Breast epithelium (tissue), 4 donors: Measurements from ENCODE around the gene DEFB132. TPM values are rescaled to one million over a fixed set of nuclear protein-coding genes. Genes with fewer than 3 reads are reported as not detected.

Experiments
- DNase-seq, 2 donors: peaks; one replicate each; pipeline ENCODE4 v3.0.0-alpha.2; 2019; ENCODE audit warnings: low spot score in 2 of 2
- H3K27ac ChIP-seq, 2 donors: fragments of 200-600 bp; sonication (generic) in 1 of 2; one replicate each; pipeline ENCODE4 v1.5.1; 2016 to 2019; ENCODE audit warnings: mild to moderate bottlenecking in 1 of 2
- H3K27me3 ChIP-seq, 2 donors: fragments of 200-600 bp; sonication (generic) in 1 of 2; one replicate each; pipeline versions ENCODE4 v1.5.1 to v1.6.0; 2017 to 2019; ENCODE audit warnings: control low read depth in 1 of 2, mild to moderate bottlenecking in 1 of 2
- H3K36me3 ChIP-seq: fragments of 200-600 bp; one replicate; pipeline ENCODE4 v1.5.1; 2019
- H3K4me1 ChIP-seq, 2 donors: fragments of 200-600 bp; sonication (generic); one replicate each; pipeline ENCODE4 v1.5.1; 2016 to 2019; ENCODE audit warnings: control low read depth in 1 of 2
- H3K4me3 ChIP-seq, 3 donors: fragments of 200-600 bp; sonication (generic); 1 replicate in 2 of 3; 2 replicates in 1 of 3; pipeline ENCODE4 v1.5.1; 2016 to 2019; ENCODE audit warnings: mild to moderate bottlenecking in 3 of 3, moderate library complexity in 2 of 3
- H3K9me3 ChIP-seq, 2 donors: fragments of 200-600 bp; sonication (generic) in 1 of 2; one replicate each; pipeline ENCODE4 v1.5.1; 2016 to 2019; ENCODE audit warnings: control low read depth in 1 of 2
- POLR2A ChIP-seq: fragments of 450-650 bp; IDR thresholded peaks from one replicate; pipeline ENCODE4 v1.6.1; 2016; ENCODE audit warnings: antibody characterized with exemption, mild to moderate bottlenecking, moderate library complexity
- POLR2AphosphoS5 ChIP-seq, 3 donors: sonication (generic); formaldehyde crosslinking; IDR thresholded peaks; one replicate each; pipeline ENCODE4 v1.6.1; 2017; ENCODE audit warnings: antibody characterized with exemption in 3 of 3
- intact Hi-C: fragments of 100-400 bp; cut with DNase I; formaldehyde crosslinking; loops from one replicate; pipeline ENCODE4 v1.15.1; 2023; ENCODE audit warnings: low total_unique reads
- total RNA-seq, 3 donors: library from RNA; depleted of rRNA; stranded (reverse); fragments of >200 nt; gene quantifications; one replicate each; pipeline ENCODE4 v1.1.0, GENCODE V29; 2016
- TF ChIP-seq, protein P1 (sequence below), 3 donors: fragments of 450-650 bp; IDR thresholded peaks; one replicate each; pipeline ENCODE4 v1.5.1; 2016 to 2017; ENCODE audit warnings: antibody characterized with exemption in 3 of 3, mild to moderate bottlenecking in 3 of 3, moderate library complexity in 3 of 3

Gene DEFB132, protein sequence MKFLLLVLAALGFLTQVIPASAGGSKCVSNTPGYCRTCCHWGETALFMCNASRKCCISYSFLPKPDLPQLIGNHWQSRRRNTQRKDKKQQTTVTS
- under 1 TPM; 0.29 to 0.96 (median 0.33) TPM for total RNA-seq

DNA sequence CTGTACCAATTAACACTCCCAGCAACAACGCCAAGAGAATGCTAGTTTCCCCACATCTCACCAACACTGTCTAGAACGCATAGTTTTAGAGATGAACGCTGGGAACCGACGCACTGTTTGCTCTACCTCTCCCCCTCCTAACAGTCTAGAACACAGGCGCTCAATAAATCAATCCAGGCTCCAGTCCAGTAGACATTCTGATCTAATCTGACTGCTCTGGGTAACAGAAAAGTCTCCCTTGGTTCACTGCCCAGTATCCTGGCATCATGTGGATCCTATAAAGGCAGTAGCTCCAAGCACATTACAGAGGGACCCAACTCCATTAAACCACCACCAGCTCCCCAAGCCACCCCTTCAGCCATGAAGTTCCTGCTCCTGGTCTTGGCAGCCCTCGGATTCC, at the start of gene DEFB132:
DEFB132 (plus strand) TSS at position 306 of the 400 bp plus-strand sequence; CDS start at position 361, 55 bp downstream.
- intact Hi-C loops: no loop called here
- Histone ChIP-seq H3K27me3 (no peaks in the 10 kb centered on the region), H3K9me3 (no peaks in the 10 kb centered on the region), H3K4me1 (no peaks in the 10 kb centered on the region), H3K4me3 (no peak within 1 kb of the TSS), H3K36me3 (no peaks in the 10 kb centered on the region), H3K27ac (no peak within 1 kb of the TSS)
- DNase-seq: no peak
- TF ChIP-seq, protein P1, sequence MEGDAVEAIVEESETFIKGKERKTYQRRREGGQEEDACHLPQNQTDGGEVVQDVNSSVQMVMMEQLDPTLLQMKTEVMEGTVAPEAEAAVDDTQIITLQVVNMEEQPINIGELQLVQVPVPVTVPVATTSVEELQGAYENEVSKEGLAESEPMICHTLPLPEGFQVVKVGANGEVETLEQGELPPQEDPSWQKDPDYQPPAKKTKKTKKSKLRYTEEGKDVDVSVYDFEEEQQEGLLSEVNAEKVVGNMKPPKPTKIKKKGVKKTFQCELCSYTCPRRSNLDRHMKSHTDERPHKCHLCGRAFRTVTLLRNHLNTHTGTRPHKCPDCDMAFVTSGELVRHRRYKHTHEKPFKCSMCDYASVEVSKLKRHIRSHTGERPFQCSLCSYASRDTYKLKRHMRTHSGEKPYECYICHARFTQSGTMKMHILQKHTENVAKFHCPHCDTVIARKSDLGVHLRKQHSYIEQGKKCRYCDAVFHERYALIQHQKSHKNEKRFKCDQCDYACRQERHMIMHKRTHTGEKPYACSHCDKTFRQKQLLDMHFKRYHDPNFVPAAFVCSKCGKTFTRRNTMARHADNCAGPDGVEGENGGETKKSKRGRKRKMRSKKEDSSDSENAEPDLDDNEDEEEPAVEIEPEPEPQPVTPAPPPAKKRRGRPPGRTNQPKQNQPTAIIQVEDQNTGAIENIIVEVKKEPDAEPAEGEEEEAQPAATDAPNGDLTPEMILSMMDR (IDR thresholded peaks at IDR 0.05): no peak
- TF ChIP-seq POLR2A (no peak), POLR2AphosphoS5 (IDR thresholded peaks at IDR 0.05) (no peak)

DNA sequence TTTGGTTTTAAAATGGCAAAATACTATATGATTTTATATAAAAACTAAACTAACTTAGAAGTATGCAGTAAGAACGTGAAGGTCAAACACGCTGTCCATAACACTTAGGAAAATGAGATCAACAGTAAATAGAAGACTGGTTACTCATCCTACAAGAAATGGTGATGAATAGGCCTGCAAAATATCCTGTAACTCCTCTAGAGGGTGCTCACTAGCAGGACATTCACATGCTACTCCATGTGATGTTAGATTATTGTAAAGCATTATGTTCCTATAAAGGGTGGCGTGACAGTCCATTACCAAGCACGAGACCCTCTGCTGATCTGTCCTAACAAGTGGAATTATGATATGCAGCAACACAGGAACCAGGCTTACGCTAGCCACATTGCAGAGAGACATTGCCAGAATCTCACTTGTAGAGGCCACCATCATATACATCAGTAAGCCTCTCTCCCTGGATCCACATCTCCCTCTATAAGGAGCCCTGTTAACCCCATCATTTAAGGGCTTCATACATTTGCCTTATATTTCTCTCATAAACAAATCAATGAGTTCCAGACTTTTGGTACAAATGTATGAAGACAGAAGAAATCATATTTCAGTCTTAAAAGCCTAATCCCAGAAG, 48.5 kb upstream of the DEFB132 start:
- TF ChIP-seq POLR2A (no peak), POLR2AphosphoS5 (IDR thresholded peaks at IDR 0.05) (no peak)
- TF ChIP-seq, protein P1 (IDR thresholded peaks at IDR 0.05): peak in 1 of 3 donors; percentile 13
- Histone ChIP-seq H3K36me3 (no peaks in the 10 kb centered on the region), H3K4me3 (no peak overlapping the region), H3K9me3 (no peaks in the 10 kb centered on the region), H3K27ac (no peak overlapping the region), H3K27me3 (no peaks in the 10 kb centered on the region), H3K4me1 (no peaks in the 10 kb centered on the region)
- intact Hi-C loops: no loop called here
- no peak for DNase-seq

GRCh38 chr20:210809-211502, 46.6 kb upstream of the DEFB132 start:
- intact Hi-C loops: no loop called here

GRCh38 chr20:214383-214782, 43.1 kb upstream of the DEFB132 start:
- TF ChIP-seq POLR2A (no peak), POLR2AphosphoS5 (IDR thresholded peaks at IDR 0.05) (no peak)
- TF ChIP-seq, protein P1 (IDR thresholded peaks at IDR 0.05): no peak
- Histone ChIP-seq H3K4me3 (no peak overlapping the region), H3K27me3 (peaks cover 0 to 9% of the 10 kb centered on the region in 2 donors), H3K36me3 (no peaks in the 10 kb centered on the region), H3K27ac (no peak overlapping the region), H3K9me3 (no peaks in the 10 kb centered on the region), H3K4me1 (no peaks in the 10 kb centered on the region)
- intact Hi-C loops: no loop called here
- no peak for DNase-seq

More at GRCh38 chr20:210809-211502, 46.6 kb upstream of the DEFB132 start:
- TF ChIP-seq POLR2AphosphoS5 (IDR thresholded peaks at IDR 0.05) (no peak), POLR2A (no peak)
- TF ChIP-seq, protein P1 (IDR thresholded peaks at IDR 0.05): no peak
- H3K36me3 ChIP-seq: no peaks in the 10 kb centered on the region
- no peak overlapping the region for H3K4me3 ChIP-seq
- no peaks in the 10 kb centered on the region for H3K9me3 ChIP-seq
- no peak for DNase-seq
- no peaks in the 10 kb centered on the region for H3K27me3 ChIP-seq
- H3K27ac ChIP-seq: no peak overlapping the region
- H3K4me1 ChIP-seq: no peaks in the 10 kb centered on the region

DNA sequence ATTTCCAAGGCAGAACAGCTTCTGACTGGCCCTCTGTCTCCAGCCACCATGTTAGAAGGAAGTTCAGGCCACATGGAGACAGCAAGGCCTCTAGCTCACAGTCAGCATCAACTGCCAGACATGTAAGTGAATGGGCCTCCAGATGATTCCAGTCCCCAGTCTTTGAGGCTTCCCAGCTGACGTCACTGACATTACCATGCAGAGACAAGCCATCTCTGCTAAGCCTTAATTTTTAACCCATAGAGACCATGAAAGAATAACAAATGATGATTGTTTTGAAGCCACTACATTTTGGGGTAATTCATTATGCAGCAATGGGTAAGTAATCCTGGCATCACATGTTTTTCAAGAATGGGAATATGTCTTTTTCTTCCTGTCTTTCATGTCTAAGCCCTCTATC, 41.7 kb upstream of the DEFB132 start:
- H3K4me1 ChIP-seq: no peaks in the 10 kb centered on the region
- DNase-seq: no peak
- H3K27me3 ChIP-seq: peaks cover 0 to 11% of the 10 kb centered on the region in 2 donors
- no peaks in the 10 kb centered on the region for H3K36me3 ChIP-seq
- no peak overlapping the region for H3K4me3 ChIP-seq
- no peaks in the 10 kb centered on the region for H3K9me3 ChIP-seq
- no peak overlapping the region for H3K27ac ChIP-seq
- intact Hi-C loops: no loop called here
- no peak for TF ChIP-seq POLR2A
- TF ChIP-seq, protein P1 (IDR thresholded peaks at IDR 0.05): no peak
- no peak for TF ChIP-seq POLR2AphosphoS5 (IDR thresholded peaks at IDR 0.05)
